Karpas-422 (cell line): ENCODE results near the gene BBS9. TPM values are rescaled to one million over a fixed set of nuclear protein-coding genes. Genes with fewer than 3 reads are reported as not detected.

Source experiments
- DNase-seq: peaks from one replicate; pipeline ENCODE4 v3.0.0-alpha.2; 2015
- H2AFZ ChIP-seq: fragments of 200-600 bp; sonication (generic); 2 replicates; pipeline ENCODE4 v1.6.1; 2014; ENCODE audit warnings: antibody characterized with exemption, low read length, mixed read lengths
- H3K27ac ChIP-seq: fragments of 200-600 bp; sonication (generic); 2 replicates; pipeline ENCODE4 v1.5.1; 2014; ENCODE audit warnings: mild to moderate bottlenecking, low read length, moderate library complexity
- H3K27me3 ChIP-seq: fragments of 200-600 bp; sonication (generic); 2 replicates; pipeline ENCODE4 v1.6.1; 2014; ENCODE audit warnings: low read length, mixed read lengths
- H3K36me3 ChIP-seq: fragments of 200-600 bp; sonication (generic); 2 replicates; pipeline ENCODE4 v1.6.1; 2014; ENCODE audit warnings: low read length, mixed read lengths; ENCODE audit not compliant: insufficient read depth
- H3K4me1 ChIP-seq: fragments of 200-600 bp; sonication (generic); 2 replicates; pipeline ENCODE4 v1.6.1; 2014; ENCODE audit warnings: mild to moderate bottlenecking, low read length, mixed read lengths
- H3K4me2 ChIP-seq: fragments of 200-600 bp; sonication (generic); 2 replicates; pipeline ENCODE4 v1.6.1; 2014; ENCODE audit warnings: low read length, low read depth, mild to moderate bottlenecking; ENCODE audit not compliant: poor library complexity, severe bottlenecking
- H3K4me3 ChIP-seq: fragments of 200-600 bp; sonication (generic); 2 replicates; pipeline ENCODE4 v1.5.1; 2014; ENCODE audit warnings: mild to moderate bottlenecking, antibody characterized with exemption, low read length, mixed read lengths
- H3K79me2 ChIP-seq: fragments of 200-600 bp; sonication (generic); 2 replicates; pipeline ENCODE4 v1.6.1; 2014; ENCODE audit warnings: mild to moderate bottlenecking, low read length, mixed read lengths
- H3K9ac ChIP-seq: fragments of 200-600 bp; sonication (generic); 2 replicates; pipeline ENCODE4 v1.6.0; 2014; ENCODE audit warnings: low read length
- H3K9me2 ChIP-seq: fragments of 200-600 bp; sonication (generic), shearing (Covaris generic); replicated peaks from 2 replicates; pipeline ENCODE4 v1.6.0; 2014; ENCODE audit warnings: mild to moderate bottlenecking, low read length, moderate library complexity; ENCODE audit not compliant: insufficient read depth
- H3K9me3 ChIP-seq: fragments of 300-700, 200-600 bp; sonication (generic); 2 replicates; pipeline ENCODE4 v1.6.1; 2014; ENCODE audit warnings: low read length, mixed read lengths
- H4K20me1 ChIP-seq: fragments of 200-600 bp; sonication (generic); 2 replicates; pipeline ENCODE4 v1.6.1; 2014; ENCODE audit warnings: mild to moderate bottlenecking, antibody characterized with exemption, low read length, low read depth; ENCODE audit not compliant: insufficient read depth
- total RNA-seq: library from RNA; depleted of rRNA; stranded (reverse); fragments of >200 nt; shearing (Covaris generic); gene quantifications from 2 replicates; pipeline ENCODE4 v1.2.3, GENCODE V29; 2014; ENCODE audit warnings: low replicate concordance

The BBS9 gene
- total RNA-seq, 1 experiment from 2014 or later, result 13.0 TPM

DNA sequence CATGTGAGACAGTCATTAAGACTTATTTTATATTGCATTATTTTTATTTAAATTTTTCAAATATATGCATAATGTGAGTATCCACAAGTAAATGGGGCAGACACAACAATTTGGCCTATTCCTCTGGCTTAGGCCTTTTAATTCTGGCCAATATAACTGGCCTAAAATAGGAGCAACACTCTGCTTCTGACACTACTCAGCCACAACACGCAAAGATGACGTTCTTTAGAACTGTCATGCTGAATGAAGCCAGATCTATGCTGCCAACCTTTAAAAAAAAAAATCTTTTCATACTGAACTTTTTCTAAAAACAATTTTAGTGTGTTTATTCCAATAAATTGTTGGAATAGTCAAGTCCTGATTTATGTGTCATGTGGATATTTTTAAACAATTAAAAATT, 421.0 kb downstream of the BBS9 start:
- Histone ChIP-seq H3K79me2 (no peaks in the 10 kb centered on the region), H4K20me1 (no peaks in the 10 kb centered on the region), H3K4me3 (no peak overlapping the region), H3K4me1 (no peaks in the 10 kb centered on the region), H3K36me3 (no peaks in the 10 kb centered on the region), H3K4me2 (no peak overlapping the region), H3K27ac (no peak overlapping the region), H2AFZ (no peak overlapping the region), H3K9me3 (no peaks in the 10 kb centered on the region), H3K9me2 (no peaks in the 10 kb centered on the region), H3K27me3 (no peaks in the 10 kb centered on the region; the same call in 1 of the 2 replicates), H3K9ac (no peak overlapping the region)
- no peak for DNase-seq

DNA sequence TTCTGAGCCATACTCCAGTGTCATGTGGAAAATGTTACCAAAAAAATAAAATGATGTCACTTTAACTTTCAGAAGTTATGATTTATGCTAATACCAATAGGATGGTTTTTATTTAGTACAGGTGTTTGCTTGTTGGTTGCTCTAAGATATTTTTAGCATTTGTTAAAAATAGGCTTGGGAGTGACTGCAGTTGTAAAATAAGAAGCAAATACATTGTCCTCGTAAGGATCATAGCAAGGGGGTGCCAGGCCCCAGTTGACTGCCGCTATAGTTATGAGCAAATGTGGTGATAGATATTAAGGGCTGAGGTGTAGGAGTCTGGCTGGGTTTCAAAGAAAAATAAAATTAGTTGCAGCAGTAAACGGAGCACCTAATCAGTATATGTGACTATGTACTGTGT, 421.6 kb downstream of the BBS9 start:
- Histone ChIP-seq H2AFZ (no peak overlapping the region), H3K4me2 (no peak overlapping the region), H4K20me1 (no peaks in the 10 kb centered on the region), H3K4me1 (no peaks in the 10 kb centered on the region), H3K9ac (no peak overlapping the region), H3K9me3 (no peaks in the 10 kb centered on the region), H3K27me3 (no peaks in the 10 kb centered on the region; the same call in 1 of the 2 replicates), H3K79me2 (no peaks in the 10 kb centered on the region), H3K36me3 (no peaks in the 10 kb centered on the region), H3K4me3 (no peak overlapping the region), H3K9me2 (no peaks in the 10 kb centered on the region), H3K27ac (no peak overlapping the region)
- no peak for DNase-seq

DNA sequence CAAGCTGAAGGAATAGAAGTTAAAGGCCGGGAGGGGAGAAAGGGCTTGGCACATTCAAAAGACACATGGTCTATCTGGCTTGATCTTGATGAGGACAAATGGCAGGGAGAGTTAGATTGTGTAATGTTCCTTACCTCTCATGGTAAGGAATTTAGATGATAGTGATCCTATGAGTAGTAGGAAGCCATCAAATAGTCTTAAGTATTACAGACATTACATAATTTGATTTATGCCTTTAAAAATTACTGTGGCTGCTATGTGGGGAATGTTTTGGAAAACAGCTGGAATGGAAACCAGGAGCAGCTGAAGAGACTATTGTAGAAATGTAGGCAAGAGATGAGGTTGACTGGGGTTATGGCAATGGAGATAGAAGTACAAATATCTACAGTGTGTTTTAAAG, 424.7 kb downstream of the BBS9 start:
- no peaks in the 10 kb centered on the region for H3K79me2 ChIP-seq
- H3K27me3 ChIP-seq, result no peaks in the 10 kb centered on the region; the same call in 1 of the 2 replicates
- no peaks in the 10 kb centered on the region for H3K9me3 ChIP-seq
- no peaks in the 10 kb centered on the region for H4K20me1 ChIP-seq
- no peak overlapping the region for H2AFZ ChIP-seq
- no peak overlapping the region for H3K4me3 ChIP-seq
- no peak for DNase-seq
- H3K4me1 ChIP-seq, result no peaks in the 10 kb centered on the region
- H3K27ac ChIP-seq, result no peak overlapping the region
- H3K36me3 ChIP-seq, result no peaks in the 10 kb centered on the region
- no peak overlapping the region for H3K9ac ChIP-seq
- H3K9me2 ChIP-seq, result no peaks in the 10 kb centered on the region
- no peak overlapping the region for H3K4me2 ChIP-seq

DNA sequence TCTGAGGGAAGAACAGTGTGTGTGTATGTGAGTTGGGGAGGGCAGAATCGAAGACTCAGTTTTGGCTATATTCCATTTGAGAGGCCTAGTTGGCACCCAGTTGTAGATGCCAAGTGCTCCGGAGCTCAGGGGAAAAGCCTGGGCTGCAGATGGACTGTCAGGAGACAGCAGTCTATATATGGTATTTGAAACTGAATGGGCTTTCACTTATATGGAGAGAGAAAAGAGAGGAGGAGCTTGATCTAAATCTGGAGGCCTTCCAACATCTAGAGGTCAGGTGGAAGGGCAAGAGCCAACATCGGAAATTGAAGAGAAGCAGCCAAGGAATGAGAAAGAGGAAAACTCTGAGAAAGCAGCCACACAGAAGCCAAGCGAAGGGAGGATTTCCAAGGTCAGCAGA, 425.2 kb downstream of the BBS9 start:
- no peak for DNase-seq
- no peaks in the 10 kb centered on the region for H3K79me2 ChIP-seq
- no peaks in the 10 kb centered on the region for H3K36me3 ChIP-seq
- H2AFZ ChIP-seq, result no peak overlapping the region
- H3K27ac ChIP-seq, result no peak overlapping the region
- no peaks in the 10 kb centered on the region; the same call in 1 of the 2 replicates for H3K27me3 ChIP-seq
- no peak overlapping the region for H3K9ac ChIP-seq
- H4K20me1 ChIP-seq, result no peaks in the 10 kb centered on the region
- H3K9me2 ChIP-seq, result no peaks in the 10 kb centered on the region
- no peaks in the 10 kb centered on the region for H3K4me1 ChIP-seq
- H3K4me2 ChIP-seq, result no peak overlapping the region
- H3K9me3 ChIP-seq, result no peaks in the 10 kb centered on the region
- no peak overlapping the region for H3K4me3 ChIP-seq

DNA sequence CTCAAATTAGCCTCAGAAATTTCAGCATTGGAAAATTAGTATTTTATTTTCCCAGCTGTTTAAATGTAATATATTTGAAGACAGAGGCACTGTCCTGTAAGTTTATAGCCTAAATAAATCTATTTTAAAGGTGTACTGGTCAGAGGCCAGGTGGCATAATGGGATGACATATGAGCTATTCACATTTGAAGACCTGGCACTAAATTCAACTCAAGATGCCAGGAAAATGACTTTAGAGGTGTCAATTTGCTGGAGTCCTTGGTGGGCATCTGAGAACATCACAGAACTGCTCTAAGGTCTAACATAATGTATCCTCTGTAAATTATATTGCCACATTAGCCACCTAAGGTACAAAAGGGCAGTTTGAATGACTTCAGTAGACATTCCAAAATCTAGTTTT, 427.1 kb downstream of the BBS9 start:
- Histone ChIP-seq H3K9ac (no peak overlapping the region), H3K27ac (no peak overlapping the region), H3K27me3 (no peaks in the 10 kb centered on the region; the same call in 1 of the 2 replicates), H3K79me2 (no peaks in the 10 kb centered on the region), H3K9me2 (no peaks in the 10 kb centered on the region), H3K4me1 (no peaks in the 10 kb centered on the region), H4K20me1 (no peaks in the 10 kb centered on the region), H3K9me3 (no peaks in the 10 kb centered on the region), H3K4me2 (no peak overlapping the region), H2AFZ (no peak overlapping the region), H3K4me3 (no peak overlapping the region), H3K36me3 (no peaks in the 10 kb centered on the region)
- DNase-seq, result no peak

DNA sequence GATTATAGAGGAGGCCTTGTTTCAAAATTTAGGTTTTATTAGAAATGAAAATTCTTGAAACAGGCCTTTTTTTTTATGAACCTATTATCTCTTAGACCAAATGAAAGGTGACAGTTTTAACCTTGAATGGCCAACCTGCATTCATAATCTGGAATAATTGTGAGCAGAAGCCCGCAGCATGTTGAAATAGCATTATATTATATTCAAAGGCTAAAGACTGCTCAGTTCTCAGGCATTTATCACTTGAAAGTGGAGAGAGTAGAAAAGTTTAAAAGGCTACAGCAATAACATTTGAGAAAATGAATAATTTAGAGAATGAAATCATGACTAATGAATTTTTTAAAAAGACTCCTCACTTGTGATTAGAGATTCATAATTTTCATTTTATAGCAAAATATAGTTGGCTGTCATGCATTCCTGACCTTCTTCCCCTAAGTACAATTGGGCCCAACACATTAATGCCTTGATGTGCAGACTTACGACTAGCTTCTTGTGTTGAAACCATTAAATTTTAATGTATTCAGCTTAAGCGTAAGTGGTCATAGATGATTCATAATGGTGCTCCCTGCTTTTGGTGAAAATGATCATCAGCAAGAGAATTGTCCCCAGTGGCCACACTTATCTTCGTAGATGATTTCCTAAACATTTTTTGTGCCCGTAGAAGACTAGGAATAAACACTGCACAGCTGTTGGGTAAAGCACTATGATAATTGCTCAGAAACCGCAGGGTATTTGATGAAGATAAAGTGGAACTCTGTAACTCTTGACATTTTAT, 429.4 kb downstream of the BBS9 start:
- Histone ChIP-seq H3K4me2 (no peak overlapping the region), H2AFZ (no peak overlapping the region), H3K36me3 (no peaks in the 10 kb centered on the region)

DNA sequence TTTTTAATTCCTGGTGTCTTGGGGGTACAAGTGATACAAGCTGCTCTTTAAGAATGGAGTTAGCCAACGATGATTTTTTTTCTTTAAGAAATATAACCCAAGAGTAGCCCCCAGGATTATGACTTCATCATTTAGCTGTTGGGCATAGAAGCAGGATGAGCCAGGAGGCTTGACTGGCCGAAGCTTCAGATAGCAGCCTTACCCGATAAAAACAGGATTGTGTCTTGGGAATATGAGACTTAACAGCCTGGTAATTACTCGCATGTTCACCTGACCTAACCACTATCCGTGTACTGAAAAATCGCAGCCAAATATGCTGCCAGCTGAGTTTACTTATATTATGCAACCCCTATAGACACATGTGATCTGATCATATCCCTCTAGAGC, 430.0 kb downstream of the BBS9 start:
- DNase-seq, result no peak
- Histone ChIP-seq H3K27ac (no peak overlapping the region), H3K9ac (no peak overlapping the region), H3K9me3 (no peaks in the 10 kb centered on the region), H3K79me2 (no peaks in the 10 kb centered on the region), H3K27me3 (no peaks in the 10 kb centered on the region), H3K4me1 (no peaks in the 10 kb centered on the region), H3K36me3 (no peaks in the 10 kb centered on the region), H2AFZ (no peak overlapping the region), H4K20me1 (no peaks in the 10 kb centered on the region), H3K4me3 (no peak overlapping the region), H3K9me2 (no peaks in the 10 kb centered on the region), H3K4me2 (no peak overlapping the region)

More for the DNA sequence above, 429.4 kb downstream of the BBS9 start:
- no peaks in the 10 kb centered on the region for H3K9me3 ChIP-seq
- H3K27me3 ChIP-seq, result no peaks in the 10 kb centered on the region
- H3K4me3 ChIP-seq, result no peak overlapping the region
- no peaks in the 10 kb centered on the region for H3K79me2 ChIP-seq
- H4K20me1 ChIP-seq, result no peaks in the 10 kb centered on the region
- H3K9ac ChIP-seq, result no peak overlapping the region
- no peak overlapping the region for H3K27ac ChIP-seq
- no peaks in the 10 kb centered on the region for H3K9me2 ChIP-seq
- DNase-seq, result no peak
- no peaks in the 10 kb centered on the region for H3K4me1 ChIP-seq

DNA sequence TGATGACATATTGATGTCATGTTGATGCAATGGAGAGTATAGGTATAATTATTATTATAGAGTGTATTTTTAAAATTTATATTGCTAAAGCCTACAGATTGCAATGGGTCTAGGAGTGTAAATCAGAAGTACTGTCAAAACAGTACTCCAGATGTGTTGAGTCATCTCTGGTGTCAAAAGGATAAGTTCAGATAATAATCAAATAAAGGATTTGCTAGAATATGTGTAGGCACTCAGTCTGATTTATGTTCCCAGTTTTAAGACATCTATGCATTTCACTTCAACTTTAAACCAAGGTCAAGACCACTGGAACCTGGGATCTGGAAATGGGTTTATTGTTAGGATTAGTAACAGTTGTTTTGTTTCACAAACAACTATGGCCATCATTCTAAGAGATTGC, 433.6 kb downstream of the BBS9 start:
- Histone ChIP-seq H4K20me1 (no peaks in the 10 kb centered on the region), H3K27me3 (no peaks in the 10 kb centered on the region), H3K4me1 (no peaks in the 10 kb centered on the region), H3K27ac (no peak overlapping the region), H3K4me3 (no peak overlapping the region), H3K9me3 (no peaks in the 10 kb centered on the region), H3K36me3 (no peaks in the 10 kb centered on the region), H2AFZ (no peak overlapping the region), H3K79me2 (no peaks in the 10 kb centered on the region), H3K9me2 (no peaks in the 10 kb centered on the region), H3K9ac (no peak overlapping the region), H3K4me2 (no peak overlapping the region)
- no peak for DNase-seq
